Spinal cord (tissue), 10 donors: ENCODE results near the gene CFAP46. TPM values are rescaled to one million over a fixed set of nuclear protein-coding genes. Genes with fewer than 3 reads are reported as not detected.
A peak's percentile ranks its signal among the peaks of the same experiment; 100 is the strongest.
"Not testable (repeated sequence)": the region's sequence is repeated elsewhere in the genome, so short reads cannot be mapped to it uniquely, and the experiment has no call there.

Experiments
- DNase-seq, 6 donors: peaks; one replicate each; pipeline versions ENCODE4 v3.0.0 to v3.0.0-alpha.2; 2013 to 2015; ENCODE audit warnings: low spot score in 6 of 6, low read depth in 4 of 6
- H3K27ac ChIP-seq: one replicate; pipeline ENCODE4 v1.5.1; 2013; ENCODE audit warnings: low read depth, low read length, control low read depth
- H3K27me3 ChIP-seq: one replicate; pipeline ENCODE4 v1.6.1; 2013; ENCODE audit warnings: low read length; ENCODE audit not compliant: control insufficient read depth, insufficient read depth
- H3K36me3 ChIP-seq: one replicate; pipeline ENCODE4 v1.6.1; 2013; ENCODE audit warnings: low read length; ENCODE audit not compliant: control insufficient read depth, insufficient read depth
- H3K4me1 ChIP-seq: one replicate; pipeline ENCODE4 v1.6.1; 2013; ENCODE audit warnings: low read length; ENCODE audit not compliant: control insufficient read depth, insufficient read depth
- H3K4me3 ChIP-seq: one replicate; pipeline ENCODE4 v1.5.1; 2013; ENCODE audit warnings: low read depth, low read length, control low read depth
- H3K9me3 ChIP-seq: one replicate; pipeline ENCODE4 v1.6.1; 2013; ENCODE audit warnings: low read length; ENCODE audit not compliant: control insufficient read depth, insufficient read depth
- whole genome bisulfite sequencing: methylation state at CpG from one replicate; pipeline ENCODE4 v1.1.5; 2013; ENCODE audit warnings: missing lambda C conversion rate; ENCODE audit not compliant: insufficient coverage; 5-methylcytosine and 5-hydroxymethylcytosine counted together
- polyA plus RNA-seq, 2 donors: library from polyadenylated mRNA; unstranded; fragments of 120-200 nt; gene quantifications; one replicate each; pipeline ENCODE4 v1.2.1, GENCODE V29; 2013; ENCODE audit not compliant: insufficient read length in 2 of 2
- total RNA-seq, 2 donors: library from RNA; depleted of rRNA in 1 of 2; stranded (reverse); fragments of 120-200 nt in 1 of 2; fragments of >200 nt in 1 of 2; gene quantifications; one replicate each; pipeline versions ENCODE4 v1.2.3 to v1.2.4, GENCODE V29; 2013 to 2014
- donor health status: healthy.

The CFAP46 gene
- total and polyA plus RNA-seq, 4 donors = 5.3 to 14.3 (median 13.2) TPM

DNA sequence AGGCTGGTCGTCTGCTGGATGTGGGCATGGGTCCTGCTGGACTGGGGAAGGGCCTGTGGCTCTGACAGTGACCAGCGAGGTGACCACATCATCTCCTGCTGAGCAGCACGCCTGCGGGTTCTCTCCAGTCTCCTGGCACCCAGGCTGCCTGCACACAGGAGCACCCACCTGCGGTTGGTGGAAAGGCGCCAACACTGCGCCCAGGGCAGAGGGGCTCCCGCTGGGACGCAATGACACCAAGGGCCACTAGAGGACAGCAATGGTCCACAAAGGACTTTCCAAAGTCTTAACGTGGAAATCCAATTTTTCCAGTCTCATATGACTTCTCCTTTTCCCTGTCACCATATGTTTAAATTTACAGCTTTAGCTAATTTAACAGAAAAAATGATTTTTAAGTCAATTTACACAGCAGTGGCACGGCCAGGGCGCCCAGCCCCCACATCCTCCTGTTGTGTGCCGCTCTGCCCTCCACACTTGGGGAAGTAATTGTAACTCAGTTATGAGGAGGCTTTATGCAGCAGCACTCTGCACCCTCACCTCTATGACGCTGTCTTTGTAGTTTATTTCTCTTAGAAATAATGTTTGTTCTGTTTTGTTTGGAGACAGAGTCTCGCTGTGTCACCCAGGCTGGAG is 38.1 kb downstream of the CFAP46 start:
- peaks cover 6% of the 10 kb centered on the region for H3K9me3 ChIP-seq

DNA sequence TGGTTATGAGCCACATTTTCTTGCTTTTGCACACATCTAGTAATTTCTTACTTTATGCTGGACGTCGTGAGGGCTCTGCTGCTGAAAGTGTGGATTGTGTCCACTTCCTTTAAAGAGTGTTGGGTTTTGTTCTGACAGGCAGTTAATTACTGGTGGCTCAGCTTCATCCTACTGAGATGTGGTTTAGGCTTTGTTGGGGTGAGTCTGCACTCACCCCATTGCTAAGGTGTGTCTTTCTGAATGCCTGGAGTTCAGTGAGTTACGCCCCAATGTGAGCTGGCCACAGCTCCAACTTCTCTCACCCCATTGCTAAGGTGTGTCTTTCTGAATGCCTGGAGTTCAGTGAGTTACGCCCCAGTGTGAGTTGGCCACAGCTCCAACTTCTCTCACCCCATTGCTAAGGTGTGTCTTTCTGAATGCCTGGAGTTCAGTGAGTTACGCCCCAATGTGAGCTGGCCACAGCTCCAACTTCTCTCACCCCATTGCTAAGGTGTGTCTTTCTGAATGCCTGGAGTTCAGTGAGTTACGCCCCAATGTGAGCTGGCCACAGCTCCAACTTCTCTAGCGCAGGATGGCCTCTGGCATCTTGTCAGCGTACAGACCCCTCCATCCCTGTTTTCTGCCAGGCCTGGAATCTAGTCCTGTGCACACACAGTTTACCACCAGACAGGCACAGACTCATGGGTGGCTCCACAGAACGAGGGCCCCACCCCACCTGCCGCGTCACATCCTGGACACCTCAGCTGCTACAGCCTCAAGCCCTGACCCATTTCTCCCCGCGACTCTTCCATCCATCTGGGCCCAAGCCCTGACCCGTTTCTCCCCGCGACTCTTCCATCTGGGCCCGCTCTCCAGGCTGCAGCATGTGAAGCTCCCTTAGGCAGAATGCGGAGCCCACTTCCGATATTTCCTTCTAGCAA is 39.5 kb downstream of the CFAP46 start:
- 94% methylated on average over 14 of the region's 19 CpGs for WGBS
- not testable (repeated sequence) for DNase-seq, H3K9me3 ChIP-seq, H3K27ac ChIP-seq, H3K27me3 ChIP-seq, H3K4me3 ChIP-seq, H3K4me1 ChIP-seq
- H3K36me3 ChIP-seq = peaks cover 41% of the 10 kb centered on the region

More for the DNA sequence above, 38.1 kb downstream of the CFAP46 start:
- Histone ChIP-seq H3K4me3 (no peak overlapping the region), H3K4me1 (no peaks in the 10 kb centered on the region), H3K27me3 (no peaks in the 10 kb centered on the region), H3K36me3 (peaks cover 40% of the 10 kb centered on the region), H3K27ac (no peak overlapping the region)
- WGBS = 36% methylated on average over 7 of the region's 15 CpGs
- DNase-seq = peak in 4 of 6 donors; percentile 7 to 75 (median 37)

DNA sequence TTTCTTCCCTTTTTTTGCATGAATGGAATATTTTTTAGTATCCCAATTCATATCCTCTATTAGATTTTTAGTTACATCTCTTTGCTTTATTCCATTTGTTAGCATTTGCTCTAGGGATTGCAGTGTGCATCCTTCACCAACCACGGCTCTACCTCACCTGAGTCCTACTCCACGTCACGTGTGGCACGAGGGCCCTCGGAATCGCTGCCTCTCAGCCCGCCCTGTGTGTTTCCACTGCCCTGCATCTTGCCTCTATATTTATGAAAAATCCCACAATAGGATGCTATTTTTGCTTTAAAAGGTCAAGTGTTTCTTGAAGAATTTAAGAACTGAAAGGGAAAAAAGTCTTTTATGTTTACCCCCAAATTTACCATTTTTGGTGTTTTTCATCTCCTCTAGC is 41.0 kb downstream of the CFAP46 start:
- H3K4me3 ChIP-seq = no peak overlapping the region
- DNase-seq = no peak
- 67% methylated on average over 1 of the region's 7 CpGs for whole genome bisulfite sequencing
- peaks cover 6% of the 10 kb centered on the region for H3K9me3 ChIP-seq
- no peaks in the 10 kb centered on the region for H3K27me3 ChIP-seq
- H3K4me1 ChIP-seq = no peaks in the 10 kb centered on the region
- peaks cover 37% of the 10 kb centered on the region for H3K36me3 ChIP-seq
- H3K27ac ChIP-seq = no peak overlapping the region

DNA sequence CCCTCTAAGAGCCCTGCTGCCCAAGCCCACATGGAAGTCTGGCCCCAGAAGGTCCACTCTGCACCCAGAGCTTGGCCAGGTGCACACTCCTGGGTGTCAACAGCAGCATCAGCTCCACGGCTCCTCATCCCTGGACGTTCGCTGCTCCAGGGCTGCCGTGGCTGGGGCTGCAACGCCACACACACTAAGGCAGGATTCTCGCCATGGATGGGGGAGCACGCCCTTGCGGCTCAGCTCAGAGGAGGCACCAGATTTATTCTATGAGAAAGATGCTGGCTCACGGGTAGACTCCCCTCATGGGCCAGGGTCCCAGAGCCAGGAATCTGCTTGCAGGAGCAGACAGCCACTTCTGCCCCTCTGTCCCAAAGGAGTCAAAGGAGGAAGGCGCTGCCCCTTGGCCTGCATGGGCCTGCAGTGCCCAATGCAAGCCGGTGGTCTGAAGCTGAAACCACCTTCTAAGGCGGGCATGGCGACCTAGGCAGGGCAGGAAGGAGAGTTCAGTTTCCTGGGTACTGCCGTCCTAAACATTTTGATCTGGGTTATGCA is 42.1 kb downstream of the CFAP46 start:
- no peak for DNase-seq
- Histone ChIP-seq H3K9me3 (peaks cover 3% of the 10 kb centered on the region), H3K27ac (no peak overlapping the region), H3K4me3 (no peak overlapping the region), H3K36me3 (peaks cover 29% of the 10 kb centered on the region), H3K27me3 (no peaks in the 10 kb centered on the region), H3K4me1 (no peaks in the 10 kb centered on the region)
- WGBS = 93% methylated on average over 13 of the region's 14 CpGs

DNA sequence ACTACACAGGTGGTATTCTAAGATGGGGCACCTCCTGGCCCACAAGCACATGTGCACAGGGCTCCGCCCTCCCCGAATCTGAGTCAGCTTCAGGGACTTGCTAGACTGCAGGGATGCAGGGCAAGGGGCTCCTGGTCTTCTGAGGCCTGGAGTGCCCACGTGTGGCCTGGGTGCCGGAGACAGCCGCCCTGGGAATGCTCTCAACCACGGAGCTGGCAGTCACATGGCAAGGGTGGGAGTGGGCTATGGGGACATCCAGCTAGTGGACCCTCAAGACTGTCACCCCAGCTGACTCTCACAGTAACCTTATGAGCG is 42.7 kb downstream of the CFAP46 start:
- H3K27me3 ChIP-seq = no peaks in the 10 kb centered on the region
- peaks cover 2% of the 10 kb centered on the region for H3K9me3 ChIP-seq
- no peaks in the 10 kb centered on the region for H3K4me1 ChIP-seq
- H3K4me3 ChIP-seq = no peak overlapping the region
- H3K27ac ChIP-seq = no peak overlapping the region
- no peak for DNase-seq
- 90% methylated on average over 6 of the region's 7 CpGs for WGBS
- H3K36me3 ChIP-seq = peaks cover 29% of the 10 kb centered on the region

DNA sequence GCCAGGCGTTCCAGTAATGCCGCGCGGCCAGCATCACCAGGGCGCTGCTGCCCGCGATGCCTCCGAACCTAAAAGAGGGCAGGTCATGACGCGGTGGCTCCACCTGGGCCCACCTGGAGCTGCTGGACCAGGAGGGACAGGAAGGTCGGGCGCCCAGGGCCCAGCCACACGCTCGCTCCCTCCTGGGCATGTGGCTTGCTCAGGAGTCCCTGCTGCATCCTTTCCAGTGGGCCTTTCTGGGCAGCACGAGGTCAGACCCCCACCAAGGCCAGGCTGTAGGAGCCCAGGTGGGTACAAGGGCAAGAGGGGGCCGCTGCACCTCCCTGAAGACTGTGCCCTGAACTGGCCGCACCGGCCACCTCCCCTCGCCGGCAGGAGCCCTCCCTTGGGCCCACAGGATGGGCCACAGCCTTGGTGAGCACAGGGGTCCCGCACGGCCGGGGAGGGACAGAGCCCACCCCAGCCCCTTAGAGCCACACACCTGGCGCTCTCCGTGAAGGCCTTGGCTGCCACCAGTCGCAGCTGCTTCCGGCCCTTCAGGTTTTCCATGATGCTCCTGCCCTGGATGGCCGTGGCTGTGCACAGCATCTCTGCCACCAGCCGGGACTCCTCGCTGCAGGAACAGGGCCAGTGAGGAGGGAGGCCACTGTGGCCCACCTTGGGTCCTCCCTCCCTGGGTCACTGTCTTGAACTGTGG is 43.2 kb downstream of the CFAP46 start:
- Histone ChIP-seq H3K27ac (no peak overlapping the region), H3K9me3 (peaks cover 2% of the 10 kb centered on the region), H3K36me3 (peaks cover 29% of the 10 kb centered on the region), H3K27me3 (no peaks in the 10 kb centered on the region), H3K4me3 (no peak overlapping the region), H3K4me1 (no peaks in the 10 kb centered on the region)
- 91% methylated on average over 30 of the region's 30 CpGs for WGBS
- DNase-seq = no peak

DNA sequence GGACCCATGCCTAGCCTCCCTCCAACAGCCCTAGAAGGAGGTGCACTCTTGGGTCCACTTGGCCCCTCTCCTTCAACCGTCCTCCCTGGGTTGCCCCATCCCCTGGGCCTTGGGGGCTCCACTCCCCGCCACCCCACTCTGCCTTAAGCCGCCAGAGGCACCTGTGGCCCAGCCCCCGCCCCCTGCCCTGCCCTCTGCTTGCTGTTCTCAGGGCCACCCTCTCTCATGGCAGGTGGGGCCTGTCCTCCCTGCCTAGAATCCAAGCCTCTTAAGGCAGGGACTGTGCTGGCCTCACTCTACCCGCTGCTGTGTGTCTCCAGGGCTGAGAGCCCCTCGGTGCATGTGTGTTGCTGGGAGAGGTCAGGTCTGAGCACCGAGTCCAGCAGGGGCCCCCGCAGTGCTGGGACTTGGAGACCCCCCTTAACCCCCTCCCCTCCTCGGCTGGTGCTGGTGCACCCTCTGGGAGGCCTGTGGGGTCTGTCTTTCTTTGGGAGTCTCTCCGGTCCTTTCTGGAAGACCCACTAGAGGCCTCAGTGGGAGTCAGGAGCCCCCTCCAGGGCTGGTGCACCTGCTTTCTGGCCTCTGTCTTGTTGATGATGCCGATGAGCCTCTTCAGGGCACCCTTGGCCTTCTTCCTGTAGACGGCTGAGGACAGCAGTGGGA is 43.8 kb downstream of the CFAP46 start:
- Histone ChIP-seq H3K27me3 (no peaks in the 10 kb centered on the region), H3K36me3 (peaks cover 29% of the 10 kb centered on the region), H3K4me3 (no peak overlapping the region), H3K4me1 (no peaks in the 10 kb centered on the region), H3K27ac (no peak overlapping the region), H3K9me3 (peaks cover 2% of the 10 kb centered on the region)
- WGBS = 86% methylated on average over 9 of the region's 12 CpGs
- no peak for DNase-seq

DNA sequence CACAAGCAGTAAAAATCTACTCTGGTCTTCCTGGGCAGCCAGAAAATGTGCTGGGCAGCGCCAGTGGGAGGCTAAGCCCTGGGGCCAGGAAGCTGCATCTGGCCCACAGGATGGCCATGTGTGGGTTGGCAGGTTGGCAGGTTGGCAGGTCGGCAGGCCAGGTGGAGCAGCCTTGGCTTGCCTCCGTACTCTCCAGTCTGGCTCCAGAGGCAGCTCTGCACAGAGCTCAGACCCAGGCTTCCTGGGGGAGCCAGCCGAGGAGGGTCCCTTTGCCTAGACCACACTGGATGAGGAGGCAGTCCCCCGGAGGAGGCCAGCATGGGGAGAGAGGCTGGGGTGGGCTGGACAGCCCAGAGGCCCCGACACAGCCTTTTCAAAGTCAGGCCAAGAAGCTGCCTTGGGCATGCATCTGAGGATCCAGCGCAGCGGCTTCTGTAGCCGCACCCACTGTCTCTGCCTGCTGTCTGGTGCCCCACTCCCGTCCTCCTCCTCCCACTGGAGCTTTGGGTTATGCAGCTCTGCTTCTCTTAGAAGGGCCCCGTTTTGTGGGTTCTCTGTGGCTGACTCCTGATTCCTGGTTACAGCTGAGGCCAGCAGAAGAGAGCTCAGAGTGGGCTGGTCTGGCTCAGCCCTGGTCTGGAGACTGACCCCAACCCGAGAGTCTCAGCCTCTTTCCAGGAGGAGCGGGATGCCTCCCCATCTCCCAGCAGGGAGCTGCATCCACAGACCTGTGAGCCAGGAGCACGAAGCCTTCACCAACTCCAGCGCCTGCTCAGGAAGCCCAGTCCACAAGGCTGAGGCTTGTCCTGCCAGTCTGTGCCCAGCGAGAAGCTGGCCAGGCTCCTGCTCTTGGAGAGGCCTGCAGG is 44.6 kb downstream of the CFAP46 start:
- H3K27me3 ChIP-seq = peaks cover 2% of the 10 kb centered on the region
- peaks cover 31% of the 10 kb centered on the region for H3K36me3 ChIP-seq
- H3K9me3 ChIP-seq = peaks cover 2% of the 10 kb centered on the region
- no peaks in the 10 kb centered on the region for H3K4me1 ChIP-seq
- no peak for DNase-seq
- H3K27ac ChIP-seq = no peak overlapping the region
- 89% methylated on average over 16 of the region's 16 CpGs for WGBS
- H3K4me3 ChIP-seq = no peak overlapping the region
